ENCODE measurements around the gene PTGER3. TPM values are rescaled to one million over a fixed set of nuclear protein-coding genes. Genes with fewer than 3 reads are reported as not detected.

The PTGER3 gene
- total RNA-seq, 6 donors from 2014 or later, result 0.44 to 4.9 (median 1.4) TPM; not detected in 1

DNA sequence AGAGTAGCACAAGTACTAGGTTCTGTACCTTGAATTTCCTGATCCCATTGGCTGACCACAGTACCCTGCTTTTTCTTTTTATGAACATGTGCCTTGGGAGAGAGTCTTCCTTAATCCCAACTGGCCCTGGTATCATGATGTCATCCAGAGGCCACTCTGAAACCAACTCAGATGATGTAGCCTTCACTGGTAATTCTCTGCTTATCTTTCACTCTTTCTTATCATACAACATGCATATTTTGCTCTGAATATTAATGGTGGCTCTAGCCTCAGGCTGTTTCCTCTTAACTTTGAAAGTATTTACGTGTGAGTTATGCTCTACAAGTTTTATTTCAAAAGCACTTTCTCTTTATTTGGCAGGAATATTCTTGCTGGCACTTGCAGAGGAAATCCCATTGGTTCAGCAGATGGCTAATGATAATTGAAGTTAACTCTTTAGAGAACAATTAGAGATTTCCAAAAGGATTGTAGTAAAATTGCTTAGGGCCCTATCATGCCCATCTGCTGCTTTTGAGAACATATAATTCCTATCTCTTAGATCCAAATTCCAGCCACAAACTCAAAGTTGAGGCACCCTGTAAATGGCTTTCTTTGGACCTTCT lies 86.1 kb downstream of the PTGER3 start:
- H3K27me3 ChIP-seq, result no peaks in the 10 kb centered on the region
- no peak for TF ChIP-seq EP300 (IDR thresholded peaks at IDR 0.05)
- TF ChIP-seq, protein P1, sequence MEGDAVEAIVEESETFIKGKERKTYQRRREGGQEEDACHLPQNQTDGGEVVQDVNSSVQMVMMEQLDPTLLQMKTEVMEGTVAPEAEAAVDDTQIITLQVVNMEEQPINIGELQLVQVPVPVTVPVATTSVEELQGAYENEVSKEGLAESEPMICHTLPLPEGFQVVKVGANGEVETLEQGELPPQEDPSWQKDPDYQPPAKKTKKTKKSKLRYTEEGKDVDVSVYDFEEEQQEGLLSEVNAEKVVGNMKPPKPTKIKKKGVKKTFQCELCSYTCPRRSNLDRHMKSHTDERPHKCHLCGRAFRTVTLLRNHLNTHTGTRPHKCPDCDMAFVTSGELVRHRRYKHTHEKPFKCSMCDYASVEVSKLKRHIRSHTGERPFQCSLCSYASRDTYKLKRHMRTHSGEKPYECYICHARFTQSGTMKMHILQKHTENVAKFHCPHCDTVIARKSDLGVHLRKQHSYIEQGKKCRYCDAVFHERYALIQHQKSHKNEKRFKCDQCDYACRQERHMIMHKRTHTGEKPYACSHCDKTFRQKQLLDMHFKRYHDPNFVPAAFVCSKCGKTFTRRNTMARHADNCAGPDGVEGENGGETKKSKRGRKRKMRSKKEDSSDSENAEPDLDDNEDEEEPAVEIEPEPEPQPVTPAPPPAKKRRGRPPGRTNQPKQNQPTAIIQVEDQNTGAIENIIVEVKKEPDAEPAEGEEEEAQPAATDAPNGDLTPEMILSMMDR (IDR thresholded peaks at IDR 0.05), result no peak
- no peak for TF ChIP-seq POLR2AphosphoS5 (IDR thresholded peaks at IDR 0.05)
- TF ChIP-seq POLR2A (IDR thresholded peaks at IDR 0.05), result no peak
- ATAC-seq (ENCODE audit: low FRiP score in 2 of 2) (no peak), DNase-seq (no peak)
- no peaks in the 10 kb centered on the region for H3K36me3 ChIP-seq
- no peaks in the 10 kb centered on the region for H3K9me3 ChIP-seq
- no peak overlapping the region for H3K4me3 ChIP-seq
- no peak overlapping the region for H3K27ac ChIP-seq
- H3K4me1 ChIP-seq, result no peaks in the 10 kb centered on the region
- 38 to 40% methylated on average over 1 of the region's 1 CpG for WGBS, 2 donors

DNA sequence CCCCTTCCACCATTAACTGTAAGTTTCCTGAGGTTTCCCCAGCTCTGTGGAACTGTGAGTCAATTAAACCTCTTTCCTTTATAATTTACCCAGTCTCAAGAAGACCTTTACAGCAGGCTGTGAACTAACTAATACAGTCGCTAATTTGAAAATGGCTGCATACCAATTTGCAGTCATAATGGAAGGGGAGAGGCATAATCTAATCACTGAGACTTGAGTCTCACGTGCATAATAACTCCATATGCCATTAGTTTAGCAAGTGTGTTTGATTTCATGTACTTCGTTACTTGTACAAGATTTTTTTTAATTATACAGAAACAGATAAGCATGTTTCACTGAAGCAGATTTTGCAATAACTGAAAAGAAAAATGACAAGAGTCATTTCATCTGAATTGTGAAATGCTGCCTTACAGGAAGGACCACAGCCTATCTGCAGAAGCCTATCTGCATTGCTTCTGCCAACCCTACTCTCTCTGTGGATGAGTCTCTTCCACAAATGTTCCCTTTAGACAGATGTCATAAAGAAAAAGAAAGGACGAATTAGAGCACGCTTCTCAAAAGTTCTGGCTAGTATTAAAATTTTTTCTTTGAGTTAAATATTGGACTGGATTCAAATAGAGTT lies 99.1 kb downstream of the PTGER3 start:
- DNase-seq (no peak), ATAC-seq (ENCODE audit: low FRiP score in 2 of 2) (no peak)
- H3K9me3 ChIP-seq, result no peaks in the 10 kb centered on the region
- H3K27ac ChIP-seq, result no peak overlapping the region
- H3K27me3 ChIP-seq, result no peaks in the 10 kb centered on the region
- H3K4me1 ChIP-seq, result no peaks in the 10 kb centered on the region
- TF ChIP-seq EP300 (IDR thresholded peaks at IDR 0.05) (no peak), POLR2A (IDR thresholded peaks at IDR 0.05) (no peak), POLR2AphosphoS5 (IDR thresholded peaks at IDR 0.05) (no peak)
- TF ChIP-seq, protein P1 (IDR thresholded peaks at IDR 0.05), result no peak
- no peak overlapping the region for H3K4me3 ChIP-seq
- WGBS, 2 donors, result 48 to 76% methylated on average over 5 of the region's 5 CpGs
- no peaks in the 10 kb centered on the region for H3K36me3 ChIP-seq

DNA sequence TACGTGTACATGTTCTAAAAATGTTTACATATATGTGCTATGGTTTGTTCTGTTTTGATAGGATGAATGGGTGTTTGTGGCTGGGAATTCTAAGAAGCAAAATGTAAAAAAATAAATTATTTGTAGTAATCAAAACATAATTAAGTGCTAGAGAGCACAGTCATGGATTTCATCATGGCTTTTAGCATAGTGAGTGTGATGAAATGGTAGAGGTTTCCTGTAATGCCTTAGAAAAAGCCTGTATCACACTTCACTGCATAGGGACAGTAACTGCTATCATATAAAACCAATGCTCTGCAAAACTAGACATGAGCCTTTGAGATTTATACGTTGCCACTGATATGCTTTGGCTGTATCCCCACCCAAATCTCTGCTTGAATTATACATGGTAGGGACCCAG lies 99.8 kb downstream of the PTGER3 start:
- H3K9me3 ChIP-seq, result no peaks in the 10 kb centered on the region
- no peaks in the 10 kb centered on the region for H3K4me1 ChIP-seq
- H3K4me3 ChIP-seq, result no peak overlapping the region
- no peaks in the 10 kb centered on the region for H3K27me3 ChIP-seq
- DNase-seq (no peak), ATAC-seq (ENCODE audit: low FRiP score in 2 of 2) (no peak)
- no peak overlapping the region for H3K27ac ChIP-seq
- no peaks in the 10 kb centered on the region for H3K36me3 ChIP-seq
- 51 to 63% methylated on average over 2 of the region's 2 CpGs for WGBS, 2 donors
- TF ChIP-seq POLR2A (IDR thresholded peaks at IDR 0.05) (no peak), POLR2AphosphoS5 (IDR thresholded peaks at IDR 0.05) (no peak), EP300 (IDR thresholded peaks at IDR 0.05) (no peak)
- TF ChIP-seq, protein P1 (IDR thresholded peaks at IDR 0.05), result no peak

DNA sequence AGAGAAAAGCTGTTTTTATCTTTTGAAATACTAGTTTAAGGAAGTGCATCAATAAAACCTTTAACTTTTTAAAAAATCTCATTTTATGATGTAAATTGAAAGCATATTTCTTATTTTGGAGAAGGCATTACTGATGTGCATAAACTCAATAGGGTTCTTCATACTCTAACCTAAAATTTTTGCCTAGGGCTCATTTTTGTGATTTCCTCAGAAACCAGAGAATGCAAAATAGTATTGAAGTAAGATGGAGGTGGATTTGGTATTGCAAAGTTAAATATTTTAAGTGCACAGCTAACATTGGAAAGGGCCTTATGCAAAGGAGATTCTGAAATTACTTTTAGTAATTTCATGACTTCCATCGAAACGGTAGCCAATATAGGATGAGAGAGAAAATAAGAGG lies 101.9 kb downstream of the PTGER3 start:
- DNase-seq (no peak), ATAC-seq (ENCODE audit: low FRiP score in 2 of 2) (no peak)
- Histone ChIP-seq H3K4me1 (no peaks in the 10 kb centered on the region), H3K4me3 (no peak overlapping the region), H3K9me3 (no peaks in the 10 kb centered on the region), H3K27ac (no peak overlapping the region), H3K36me3 (no peaks in the 10 kb centered on the region), H3K27me3 (no peaks in the 10 kb centered on the region)
- TF ChIP-seq EP300 (IDR thresholded peaks at IDR 0.05), result no peak
- TF ChIP-seq, protein P1 (IDR thresholded peaks at IDR 0.05), result no peak
- TF ChIP-seq POLR2A (IDR thresholded peaks at IDR 0.05), result no peak
- TF ChIP-seq POLR2AphosphoS5 (IDR thresholded peaks at IDR 0.05), result no peak
- 86 to 88% methylated on average over 2 of the region's 2 CpGs for WGBS, 2 donors

DNA sequence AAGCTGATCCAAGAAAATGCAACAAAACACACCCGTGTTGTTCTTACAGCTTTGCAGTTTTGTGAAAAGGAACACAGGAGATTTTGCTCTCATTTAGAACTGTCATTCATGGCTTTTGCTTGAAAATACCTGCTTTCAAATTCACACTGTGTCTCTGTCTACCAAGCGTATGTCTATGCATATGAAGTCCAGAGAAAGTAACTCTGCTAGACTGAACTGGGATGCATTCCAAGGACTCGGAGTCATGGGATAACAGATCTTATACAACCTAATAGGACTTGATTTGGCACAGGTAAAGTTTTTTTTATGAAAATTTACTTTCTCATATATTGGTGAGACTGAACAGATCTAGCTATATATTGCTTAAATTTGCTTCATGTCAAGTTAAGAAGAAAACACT lies 102.4 kb downstream of the PTGER3 start:
- Histone ChIP-seq H3K27me3 (no peaks in the 10 kb centered on the region), H3K27ac (no peak overlapping the region), H3K4me3 (no peak overlapping the region), H3K4me1 (no peaks in the 10 kb centered on the region), H3K36me3 (no peaks in the 10 kb centered on the region), H3K9me3 (no peaks in the 10 kb centered on the region)
- ATAC-seq (ENCODE audit: low FRiP score in 2 of 2), result no peak
- TF ChIP-seq POLR2AphosphoS5 (IDR thresholded peaks at IDR 0.05), result no peak
- no peak for TF ChIP-seq POLR2A (IDR thresholded peaks at IDR 0.05)
- TF ChIP-seq, protein P1 (IDR thresholded peaks at IDR 0.05), result no peak
- 84 to 89% methylated on average over 3 of the region's 3 CpGs for WGBS, 2 donors
- no peak for DNase-seq

All from upper lobe of left lung (tissue), 6 donors.